ENCODE data around the gene TMEM217. TPM values are rescaled to one million over a fixed set of nuclear protein-coding genes. Genes with fewer than 3 reads are reported as not detected.

TMEM217 gene
- total and polyA plus RNA-seq, 2 of the 8 experiments (the other 6 are each of a cell fraction or from before 2014, with no cell fraction given) = 0.60 to 1.1 TPM

DNA sequence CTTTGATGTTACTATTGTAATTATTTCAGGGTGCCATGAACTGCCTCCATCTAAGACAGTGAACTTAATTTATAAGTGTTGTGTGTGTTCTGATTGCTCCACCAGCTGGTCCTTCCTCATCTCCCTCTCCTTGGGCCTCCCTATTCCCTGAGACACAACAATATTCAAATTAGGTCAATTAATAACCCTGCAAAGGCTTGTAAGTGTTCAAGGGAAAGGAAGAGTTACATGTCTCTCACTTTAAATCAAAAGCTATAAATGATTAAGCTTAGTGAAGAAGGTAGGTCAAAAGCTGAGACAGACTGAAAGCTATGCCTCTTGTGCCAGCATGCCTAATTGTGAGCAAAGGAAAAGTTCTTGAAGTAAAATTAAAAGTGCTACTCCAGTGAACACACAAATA is 35.5 kb upstream of the TMEM217 start (continued):
- no peak for TF ChIP-seq RFX5 (IDR thresholded peaks at IDR 0.05; ENCODE audit: borderline replicate concordance, low read depth, low read length)
